NCI-H446 treated with DMSO at 0.1 percent for 48 hours (cell line): ENCODE data around the gene STAT5A.
"Not testable (repeated sequence)": the region's sequence is repeated elsewhere in the genome, so short reads cannot be mapped to it uniquely, and the experiment has no call there.

ENCODE experiments used
- DNase-seq: peaks from one replicate; lab custom pipeline; 2025; lab: John Stamatoyannopoulos, UW

STAT5A gene

DNA sequence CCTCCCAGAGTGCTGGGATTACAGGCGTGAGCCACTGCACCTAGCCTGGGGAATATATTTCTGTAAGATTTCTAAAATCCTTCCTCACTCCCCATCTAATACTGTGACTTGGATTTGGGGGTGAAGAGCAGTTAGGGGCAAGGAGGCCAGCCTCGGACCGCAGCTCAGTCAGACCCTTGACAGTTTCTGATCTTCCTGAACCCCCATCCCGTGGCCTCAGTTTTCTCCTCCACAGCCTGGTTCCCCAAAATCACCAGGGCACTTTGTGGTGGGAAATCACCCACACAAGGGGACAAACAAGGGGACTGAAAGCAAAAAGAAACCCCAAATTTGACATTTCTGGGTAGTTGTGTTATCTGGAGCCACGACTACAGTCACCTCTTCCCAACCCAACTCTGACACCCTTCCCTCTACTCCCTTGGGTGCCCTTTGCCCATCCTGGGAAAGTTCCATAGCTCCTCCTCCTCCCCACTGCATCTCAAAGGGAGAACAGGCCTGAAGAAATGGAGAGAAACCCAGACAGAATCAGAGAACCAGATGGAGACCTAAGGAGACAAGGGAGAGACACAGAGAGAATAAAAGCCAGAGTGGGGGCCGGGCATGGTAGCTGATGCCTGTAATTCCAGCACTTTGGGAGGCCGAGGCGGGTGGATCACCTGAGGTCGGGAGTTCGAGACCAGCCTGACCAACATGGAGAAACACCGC is 2.8 kb upstream of the STAT5A start:
- no peak for DNase-seq

- no peak for DNase-seq
Measured at GRCh38 chr17:42286411-42287221, 1.7 kb upstream of the STAT5A start.

GRCh38 chr17:42287305-42287976 is 857 bp upstream of the STAT5A start:
- no peak for DNase-seq

DNA sequence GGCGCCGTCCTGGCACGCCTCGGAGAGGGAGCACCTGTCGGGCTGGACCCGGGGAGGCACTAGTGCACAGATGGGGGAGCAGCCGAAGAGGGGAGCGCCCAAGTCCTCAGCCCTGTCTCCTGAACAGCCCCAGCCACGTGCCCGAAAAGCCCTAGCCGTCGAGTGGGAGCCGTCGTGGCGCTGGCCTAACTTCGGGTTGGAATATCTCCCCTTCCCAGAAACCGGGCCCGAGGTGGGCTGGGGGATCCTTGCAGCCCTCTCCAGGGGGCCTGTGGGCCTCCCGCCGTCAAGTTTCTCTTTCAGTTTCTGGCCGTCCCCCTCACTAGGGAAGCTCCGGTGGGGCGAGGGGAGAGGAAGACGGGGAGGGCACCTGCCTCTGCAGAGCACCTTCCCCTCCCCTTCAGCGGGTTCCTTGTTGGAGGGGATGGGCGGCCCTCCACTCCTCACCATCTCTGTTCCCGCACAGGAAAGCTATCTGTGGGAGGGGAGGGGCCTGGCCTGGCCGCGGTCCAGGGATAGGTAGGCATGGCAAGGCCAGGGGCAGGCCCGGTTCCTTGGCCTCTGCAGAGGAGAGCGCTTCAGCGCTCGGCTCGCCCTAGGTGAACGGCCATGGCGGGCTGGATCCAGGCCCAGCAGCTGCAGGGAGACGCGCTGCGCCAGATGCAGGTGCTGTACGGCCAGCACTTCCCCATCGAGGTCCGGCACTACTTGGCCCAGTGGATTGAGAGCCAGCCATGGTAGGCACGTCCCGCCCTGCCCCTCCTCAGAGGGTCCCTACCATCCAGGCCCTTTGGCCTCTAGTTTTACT is 709 bp downstream of the STAT5A start:
- DNase-seq = no peak

GRCh38 chr17:42289611-42290181 is 1.4 kb downstream of the STAT5A start:
- DNase-seq = no peak

DNA sequence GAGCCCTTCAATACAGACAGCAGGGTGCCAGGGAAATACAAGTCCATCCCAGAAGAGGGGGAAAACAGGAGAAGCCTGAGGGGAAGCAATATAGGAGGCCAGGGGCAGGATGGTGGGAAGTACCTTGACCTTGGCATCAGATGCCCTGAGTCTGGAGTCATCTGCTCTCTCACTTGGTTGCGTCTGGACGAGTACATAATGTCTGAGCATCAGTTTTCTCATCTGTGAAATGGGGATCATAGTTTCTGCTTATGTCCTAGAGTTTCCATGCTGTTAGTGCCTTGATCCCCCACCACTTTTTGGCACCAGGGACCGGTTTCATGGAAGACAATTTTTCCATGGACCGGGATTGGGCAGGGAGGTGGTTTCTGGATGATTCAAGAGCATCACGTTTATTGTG is 2.3 kb downstream of the STAT5A start:
- DNase-seq = no peak

DNA sequence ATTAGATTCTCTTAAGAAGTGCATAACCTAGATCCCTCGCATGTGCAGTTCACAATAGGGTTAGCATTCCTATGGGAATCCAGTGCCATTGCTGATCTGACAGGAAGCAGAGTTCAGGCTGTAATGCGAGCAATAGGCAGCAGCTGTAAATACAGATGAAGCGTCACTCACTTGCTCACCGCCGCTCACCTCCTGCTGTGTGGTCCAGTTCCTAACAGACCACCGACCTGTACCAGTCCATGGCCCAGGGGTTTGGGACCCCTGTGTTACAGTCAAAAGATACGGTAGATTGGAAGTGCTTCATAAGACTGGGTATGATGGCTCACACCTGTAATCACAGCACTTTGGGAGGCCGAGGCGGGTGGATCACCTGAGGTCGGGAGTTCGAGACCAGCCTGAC is 2.8 kb downstream of the STAT5A start:
- DNase-seq = no peak

DNA sequence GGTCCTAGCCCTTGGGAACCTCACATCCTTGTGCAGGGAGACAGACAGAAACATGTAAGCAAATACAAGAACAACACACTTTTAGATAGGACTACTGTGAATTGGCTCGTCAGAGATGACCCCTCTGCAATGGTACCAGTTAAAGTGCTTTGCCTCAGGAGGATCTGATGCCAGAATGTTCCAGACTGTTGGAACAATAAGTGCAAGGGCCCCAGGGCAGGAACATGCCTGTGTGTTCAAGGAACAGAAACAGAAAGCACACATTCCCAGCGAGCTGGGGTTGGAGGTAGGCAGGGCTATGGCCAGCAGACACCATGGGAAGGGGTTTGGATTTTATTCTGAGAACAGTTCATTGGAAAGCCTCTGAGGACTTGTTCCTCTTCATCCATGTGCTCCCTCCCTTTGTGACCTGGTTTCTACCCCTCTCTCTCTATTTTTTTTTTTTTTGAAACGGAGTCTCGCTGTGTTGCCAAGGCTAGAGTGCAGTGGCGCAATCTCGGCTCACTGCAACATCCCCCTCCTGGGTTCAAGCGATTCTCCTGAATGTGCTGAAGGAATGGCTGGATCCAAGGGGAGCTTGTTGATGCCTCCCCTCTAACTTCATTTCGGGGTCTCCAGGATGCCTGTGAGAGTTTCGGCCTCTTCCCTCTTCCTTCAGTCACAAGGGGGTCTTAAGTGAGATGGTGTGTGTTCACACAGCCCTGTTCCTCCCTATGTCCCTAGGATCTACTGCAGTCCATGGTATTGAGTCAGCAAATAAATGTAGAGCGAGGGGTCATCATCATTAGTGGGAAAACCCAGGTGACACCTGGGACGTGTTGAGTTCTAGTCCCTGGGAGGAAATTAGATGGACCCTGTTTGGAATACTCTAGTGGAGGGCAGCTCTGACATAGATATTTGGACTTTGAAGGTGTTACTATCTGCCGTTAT is 6.4 kb downstream of the STAT5A start:
- DNase-seq = no peak

- no peak for DNase-seq
Measured at GRCh38 chr17:42296012-42296411, 7.7 kb downstream of the STAT5A start.

GRCh38 chr17:42297775-42298174 is 9.5 kb downstream of the STAT5A start:
- DNase-seq = not testable (repeated sequence)

DNA sequence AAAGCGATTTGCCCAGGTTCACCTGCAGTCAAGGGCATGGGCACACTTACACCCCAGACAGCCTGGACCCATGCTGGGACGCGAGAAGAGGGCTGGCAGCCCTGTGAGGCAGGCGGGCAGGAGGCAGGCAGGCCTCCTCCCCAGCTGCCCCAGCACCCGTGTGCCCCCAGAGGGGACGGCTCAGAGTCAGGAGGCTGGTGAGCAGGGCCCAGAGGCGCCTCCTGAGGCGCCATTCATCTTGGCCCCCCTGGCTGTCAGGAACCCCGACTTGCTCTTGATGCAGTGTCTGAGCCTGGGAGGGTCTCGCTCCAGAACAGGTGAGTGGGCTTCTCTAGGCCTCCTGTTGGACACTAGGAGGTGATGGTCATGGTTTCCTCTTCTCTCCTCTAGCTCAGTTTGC is 11.1 kb downstream of the STAT5A start:
- DNase-seq = not testable (repeated sequence)

- DNase-seq = not testable (repeated sequence)
Measured at GRCh38 chr17:42299913-42300312, 11.6 kb downstream of the STAT5A start.

- DNase-seq = no peak
Measured at GRCh38 chr17:42301022-42301421, 12.7 kb downstream of the STAT5A start.

- DNase-seq = no peak
Measured at GRCh38 chr17:42303694-42304093, 15.4 kb downstream of the STAT5A start.

DNA sequence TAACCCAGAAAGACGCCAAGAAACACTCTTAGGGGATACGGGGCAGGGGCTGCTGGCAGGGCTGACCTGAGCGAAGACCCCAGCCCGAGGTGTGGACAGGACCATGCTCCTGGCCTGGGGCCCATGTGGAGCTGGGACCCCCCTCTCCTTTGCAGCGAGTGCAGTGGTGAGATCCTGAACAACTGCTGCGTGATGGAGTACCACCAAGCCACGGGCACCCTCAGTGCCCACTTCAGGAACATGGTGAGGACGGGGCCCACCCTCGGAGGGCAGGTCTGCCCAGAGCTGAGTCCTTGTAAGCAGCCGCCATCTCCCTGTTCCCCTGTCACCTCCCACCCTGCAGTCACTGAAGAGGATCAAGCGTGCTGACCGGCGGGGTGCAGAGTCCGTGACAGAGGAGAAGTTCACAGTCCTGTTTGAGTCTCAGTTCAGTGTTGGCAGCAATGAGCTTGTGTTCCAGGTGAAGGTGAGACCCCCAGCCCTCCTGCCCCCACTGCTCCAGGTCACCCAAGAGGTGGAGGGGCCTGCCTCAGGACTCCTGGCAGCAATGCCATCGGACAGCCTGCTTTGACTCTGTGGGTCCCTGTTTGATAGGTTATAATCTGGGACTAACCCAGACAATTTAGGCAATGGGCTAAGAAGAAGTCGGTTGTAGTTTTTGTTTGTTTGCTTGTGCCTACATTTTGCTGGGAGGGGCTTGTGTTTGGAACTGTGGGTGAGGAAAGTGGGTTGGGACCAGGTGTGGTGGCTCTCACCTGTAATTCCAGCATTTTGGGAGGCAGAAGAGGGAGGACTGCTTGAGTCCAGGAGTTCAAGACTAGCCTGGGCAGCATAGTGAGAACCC is 16.1 kb downstream of the STAT5A start:
- DNase-seq = no peak

DNA sequence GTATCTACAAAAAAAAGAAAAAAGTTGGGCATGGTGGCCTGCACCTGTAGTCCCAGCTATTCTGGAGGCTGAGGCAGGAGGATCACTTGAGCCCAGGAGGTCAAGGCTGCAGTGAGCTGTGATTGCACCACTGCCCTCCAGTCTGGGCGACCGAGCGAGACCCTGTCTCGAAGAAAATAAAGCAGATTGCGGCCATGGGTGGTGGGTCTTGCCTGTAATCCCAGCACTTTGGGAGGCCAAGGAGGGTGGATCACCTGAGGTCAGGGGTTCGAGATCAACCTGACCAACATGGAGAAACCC is 16.7 kb downstream of the STAT5A start:
- not testable (repeated sequence) for DNase-seq

GRCh38 chr17:42305543-42306384 is 17.5 kb downstream of the STAT5A start:
- DNase-seq = no peak

DNA sequence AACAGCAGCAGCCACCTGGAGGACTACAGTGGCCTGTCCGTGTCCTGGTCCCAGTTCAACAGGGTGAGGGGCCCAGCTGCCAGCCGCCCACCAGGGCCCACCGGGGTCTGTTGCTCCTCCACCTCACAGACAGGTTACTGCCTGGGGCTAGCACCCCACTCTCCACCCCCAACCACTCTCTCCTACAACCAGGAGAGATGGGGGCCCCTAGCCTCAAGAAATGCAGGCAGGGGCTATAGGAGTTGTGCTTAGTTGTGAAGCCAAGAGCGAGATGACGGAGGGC is 18.0 kb downstream of the STAT5A start:
- DNase-seq = no peak

- no peak for DNase-seq
Measured at GRCh38 chr17:42307362-42307927, 19.1 kb downstream of the STAT5A start.
